Esophagus squamous epithelium (tissue), 4 donors: ENCODE results near the gene OR2A7.
"Not testable (repeated sequence)": the region's sequence is repeated elsewhere in the genome, so short reads cannot be mapped to it uniquely, and the experiment has no call there.

Experiments used
- CTCF ChIP-seq, 6 experiments: fragments of 450-650 bp in 4 of 6; fragments of 200-600 bp in 2 of 6; sonication (generic) in 2 of 6; IDR thresholded peaks; one replicate each; pipeline ENCODE4 v1.5.1; 2016 to 2019; ENCODE audit warnings: antibody characterized with exemption in 6 of 6, mild to moderate bottlenecking in 4 of 6, moderate library complexity in 4 of 6
- POLR2A ChIP-seq, 4 donors: fragments of 450-650 bp; IDR thresholded peaks; one replicate each; pipeline ENCODE4 v1.6.1; 2017; ENCODE audit warnings: antibody characterized with exemption in 4 of 4, mild to moderate bottlenecking in 4 of 4, moderate library complexity in 3 of 4

- not testable (repeated sequence) for TF ChIP-seq CTCF, POLR2A (IDR thresholded peaks at IDR 0.05)
These were observed 16.8 kb downstream of the OR2A7 start for GRCh38 chr7:144247674-144248330.
